ENCODE data around the gene RXRA.

DNA sequence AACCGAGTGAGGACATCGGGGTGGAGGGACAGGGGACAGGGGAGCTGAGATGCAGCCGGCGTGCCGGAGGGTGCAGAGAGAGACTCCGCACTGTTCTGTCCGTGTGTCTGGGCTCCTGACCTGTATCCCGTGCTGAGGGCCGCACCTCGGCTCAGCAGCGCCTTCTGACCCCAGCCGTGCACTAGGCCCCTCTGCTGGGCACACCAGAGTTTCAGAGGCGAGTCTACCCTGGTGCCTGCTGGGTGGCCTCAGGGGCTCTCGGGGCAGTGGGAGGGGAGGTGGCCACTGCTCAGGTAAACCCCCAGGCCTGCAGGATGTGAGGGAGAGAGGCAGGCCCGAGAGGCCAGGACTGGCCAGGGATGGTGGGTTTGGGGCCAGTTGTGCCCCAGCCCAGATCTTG is 100.2 kb downstream of the RXRA start:
- no peak for TF ChIP-seq ZFP62 (CRISPR knock-in tag; IDR thresholded peaks at IDR 0.05)
- no peak for TF ChIP-seq ZNF263 (CRISPR knock-in tag; IDR thresholded peaks at IDR 0.05)
- TF ChIP-seq, protein P1, sequence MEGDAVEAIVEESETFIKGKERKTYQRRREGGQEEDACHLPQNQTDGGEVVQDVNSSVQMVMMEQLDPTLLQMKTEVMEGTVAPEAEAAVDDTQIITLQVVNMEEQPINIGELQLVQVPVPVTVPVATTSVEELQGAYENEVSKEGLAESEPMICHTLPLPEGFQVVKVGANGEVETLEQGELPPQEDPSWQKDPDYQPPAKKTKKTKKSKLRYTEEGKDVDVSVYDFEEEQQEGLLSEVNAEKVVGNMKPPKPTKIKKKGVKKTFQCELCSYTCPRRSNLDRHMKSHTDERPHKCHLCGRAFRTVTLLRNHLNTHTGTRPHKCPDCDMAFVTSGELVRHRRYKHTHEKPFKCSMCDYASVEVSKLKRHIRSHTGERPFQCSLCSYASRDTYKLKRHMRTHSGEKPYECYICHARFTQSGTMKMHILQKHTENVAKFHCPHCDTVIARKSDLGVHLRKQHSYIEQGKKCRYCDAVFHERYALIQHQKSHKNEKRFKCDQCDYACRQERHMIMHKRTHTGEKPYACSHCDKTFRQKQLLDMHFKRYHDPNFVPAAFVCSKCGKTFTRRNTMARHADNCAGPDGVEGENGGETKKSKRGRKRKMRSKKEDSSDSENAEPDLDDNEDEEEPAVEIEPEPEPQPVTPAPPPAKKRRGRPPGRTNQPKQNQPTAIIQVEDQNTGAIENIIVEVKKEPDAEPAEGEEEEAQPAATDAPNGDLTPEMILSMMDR (CRISPR knock-in tag; IDR thresholded peaks at IDR 0.05) = no peak
- TF ChIP-seq, protein P2, sequence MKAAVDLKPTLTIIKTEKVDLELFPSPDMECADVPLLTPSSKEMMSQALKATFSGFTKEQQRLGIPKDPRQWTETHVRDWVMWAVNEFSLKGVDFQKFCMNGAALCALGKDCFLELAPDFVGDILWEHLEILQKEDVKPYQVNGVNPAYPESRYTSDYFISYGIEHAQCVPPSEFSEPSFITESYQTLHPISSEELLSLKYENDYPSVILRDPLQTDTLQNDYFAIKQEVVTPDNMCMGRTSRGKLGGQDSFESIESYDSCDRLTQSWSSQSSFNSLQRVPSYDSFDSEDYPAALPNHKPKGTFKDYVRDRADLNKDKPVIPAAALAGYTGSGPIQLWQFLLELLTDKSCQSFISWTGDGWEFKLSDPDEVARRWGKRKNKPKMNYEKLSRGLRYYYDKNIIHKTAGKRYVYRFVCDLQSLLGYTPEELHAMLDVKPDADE (CRISPR knock-in tag; IDR thresholded peaks at IDR 0.05) = no peak
- TF ChIP-seq TBL1XR1 (IDR thresholded peaks at IDR 0.05; ENCODE audit: borderline replicate concordance, low read length, partially characterized antibody) = no peak
- no peak for TF ChIP-seq CBX5 (CRISPR knock-in tag; IDR thresholded peaks at IDR 0.05; ENCODE audit: borderline replicate concordance)
- no peak for TF ChIP-seq CCAR2 (optimal IDR thresholded peaks at IDR 0.05; ENCODE audit: low read depth, low read length)
- no peak for TF ChIP-seq KLF6 (CRISPR knock-in tag; IDR thresholded peaks at IDR 0.05)
- TF ChIP-seq TCF7 (IDR thresholded peaks at IDR 0.05; ENCODE audit: low read depth) = no peak
